Gastrocnemius medialis (tissue), 4 donors: ENCODE results near the gene C9orf72.

ENCODE experiments used
- CTCF ChIP-seq, 5 experiments: fragments of 450-650 bp in 3 of 5; fragments of 200-600 bp in 2 of 5; sonication (generic) in 2 of 5; IDR thresholded peaks in 4 of 5; conservative IDR thresholded peaks in 1 of 5; 1 replicate in 4 of 5; 2 replicates in 1 of 5; pipeline ENCODE4 v1.5.1; 2016 to 2019; ENCODE audit warnings: antibody characterized with exemption in 5 of 5, mild to moderate bottlenecking in 3 of 5, moderate library complexity in 3 of 5
- POLR2A ChIP-seq, 2 donors: fragments of 450-650 bp; IDR thresholded peaks; one replicate each; pipeline ENCODE4 v1.6.1; 2017; ENCODE audit warnings: antibody characterized with exemption in 2 of 2, mild to moderate bottlenecking in 2 of 2, moderate library complexity in 2 of 2

- TF ChIP-seq POLR2A (IDR thresholded peaks at IDR 0.05) (no peak), CTCF (IDR thresholded peaks at IDR 0.05 in 4 of 5, conservative IDR thresholded peaks at IDR 0.05 in 1 of 5) (no peak)
These were observed 33.5 kb downstream of the C9orf72 start for GRCh38 chr9:27539479-27540441.
